SK-N-SH treated with all-trans-retinoic acid at 6 μM for 48 hours (cell line): ENCODE results near the gene ATF6B.

Source experiments
- ATAC-seq: fragments of 200-7000 bp; cut with Tn5 transposase; 3 replicates; pipeline ENCODE4 v1.9.1; 2020; ENCODE audit warnings: mild to moderate bottlenecking, moderate library complexity
- ARNTL ChIP-seq: fragments of 450-650 bp; formaldehyde crosslinking; IDR thresholded peaks from 2 replicates; pipeline ENCODE4 v1.5.0; 2020; ENCODE audit warnings: low read depth, mild to moderate bottlenecking, moderate library complexity, borderline replicate concordance
- BACH2 ChIP-seq: fragments of 250-450 bp; sonication (Bioruptor Pico); IDR thresholded peaks from 2 replicates; pipeline ENCODE4 v1.9.0; 2021; ENCODE audit warnings: mild to moderate bottlenecking, borderline replicate concordance
- CREB5 ChIP-seq: fragments of 250-450 bp; sonication (Bioruptor Pico); IDR thresholded peaks from 2 replicates; pipeline ENCODE4 v1.5.1; 2020; ENCODE audit warnings: low read depth, mild to moderate bottlenecking, moderate library complexity
- CSDC2 ChIP-seq: fragments of 250-450 bp; sonication (Bioruptor Pico); IDR thresholded peaks from 2 replicates; pipeline ENCODE4 v1.5.0; 2020; ENCODE audit warnings: mild to moderate bottlenecking, moderate library complexity
- CSRNP3 ChIP-seq: fragments of 250-450 bp; sonication (Bioruptor Pico); IDR thresholded peaks from 2 replicates; pipeline ENCODE4 v1.5.1; 2021; ENCODE audit warnings: mild to moderate bottlenecking, moderate library complexity
- ESRRG ChIP-seq: fragments of 250-450 bp; sonication (Bioruptor Pico); IDR thresholded peaks from 2 replicates; pipeline ENCODE4 v1.6.1; 2021; ENCODE audit warnings: mild to moderate bottlenecking
- GLIS3 ChIP-seq: fragments of 250-450 bp; sonication (Bioruptor Pico); IDR thresholded peaks from 2 replicates; pipeline ENCODE4 v1.5.0; 2020; ENCODE audit warnings: mild to moderate bottlenecking, moderate library complexity
- ISL1 ChIP-seq: fragments of 250-450 bp; sonication (Bioruptor Pico); IDR thresholded peaks from 2 replicates; pipeline ENCODE4 v2.1.2; 2022; ENCODE audit warnings: mild to moderate bottlenecking, moderate library complexity
- OSR1 ChIP-seq: fragments of 250-450 bp; sonication (Bioruptor Pico); IDR thresholded peaks from 2 replicates; pipeline ENCODE4 v1.8.0; 2022; ENCODE audit warnings: moderate library complexity, mild to moderate bottlenecking, inconsistent platforms
- PATZ1 ChIP-seq: fragments of 250-450 bp; sonication (Bioruptor Pico); IDR thresholded peaks from 2 replicates; pipeline ENCODE4 v1.8.0; 2020; ENCODE audit warnings: mild to moderate bottlenecking, moderate library complexity, borderline replicate concordance
- PPARA ChIP-seq: fragments of 250-450 bp; sonication (Bioruptor Pico); IDR thresholded peaks from 2 replicates; pipeline ENCODE4 v1.5.0; 2020; ENCODE audit warnings: mild to moderate bottlenecking, borderline replicate concordance
- RARB ChIP-seq: fragments of 250-450 bp; sonication (Bioruptor Pico); IDR thresholded peaks from 2 replicates; pipeline ENCODE4 v1.8.0; 2021; ENCODE audit warnings: mild to moderate bottlenecking, moderate library complexity
- SNAI2 ChIP-seq: fragments of 250-450 bp; sonication (Bioruptor Pico); IDR thresholded peaks from 2 replicates; pipeline ENCODE4 v1.5.0; 2020; ENCODE audit warnings: mild to moderate bottlenecking, moderate library complexity
- TCF4 ChIP-seq: fragments of 250-450 bp; sonication (Bioruptor Pico); IDR thresholded peaks from 2 replicates; pipeline ENCODE4 v1.8.0; 2021; ENCODE audit warnings: mild to moderate bottlenecking, moderate library complexity, borderline replicate concordance
- TOX ChIP-seq: fragments of 250-450 bp; sonication (Bioruptor Pico); IDR thresholded peaks from 2 replicates; pipeline ENCODE4 v1.8.0; 2021; ENCODE audit warnings: mild to moderate bottlenecking, moderate library complexity, borderline replicate concordance
- TSHZ2 ChIP-seq: fragments of 250-450 bp; sonication (Bioruptor Pico); IDR thresholded peaks from 2 replicates; pipeline ENCODE4 v1.5.0; 2020; ENCODE audit warnings: mild to moderate bottlenecking, moderate library complexity
- ZC3H10 ChIP-seq: fragments of 250-450 bp; sonication (Bioruptor Pico); IDR thresholded peaks from 2 replicates; pipeline ENCODE4 v1.5.1; 2021; ENCODE audit warnings: mild to moderate bottlenecking, moderate library complexity
- ZFP3 ChIP-seq: fragments of 250-450 bp; sonication (Bioruptor Pico); IDR thresholded peaks from 2 replicates; pipeline ENCODE4 v1.5.0; 2020; ENCODE audit warnings: mild to moderate bottlenecking, moderate library complexity
- ZFP30 ChIP-seq: fragments of 450-650 bp; formaldehyde crosslinking; IDR thresholded peaks from 2 replicates; pipeline ENCODE4 v1.5.0; 2022; ENCODE audit warnings: mild to moderate bottlenecking, moderate library complexity
- ZNF565 ChIP-seq: fragments of 450-650 bp; formaldehyde crosslinking; conservative IDR thresholded peaks from 2 replicates; pipeline ENCODE4 v1.5.0; 2020; ENCODE audit warnings: low read depth, mild to moderate bottlenecking, moderate library complexity

The ATF6B gene

GRCh38 chr6:32118782-32119628 lies 9.0 kb downstream of the ATF6B start:
- no peak for TF ChIP-seq ZFP30
- TF ChIP-seq CREB5 (CRISPR knock-in tag) = no peak
- TF ChIP-seq PPARA (CRISPR knock-in tag) = no peak
- TF ChIP-seq CSRNP3 = no peak
- no peak for TF ChIP-seq TSHZ2 (CRISPR knock-in tag)
- no peak for TF ChIP-seq BACH2
- TF ChIP-seq ZC3H10 (CRISPR knock-in tag) = no peak
- no peak for TF ChIP-seq ZNF565 (CRISPR knock-in tag)
- TF ChIP-seq ZFP3 (CRISPR knock-in tag) = no peak
- TF ChIP-seq ISL1 (CRISPR knock-in tag) = no peak
- TF ChIP-seq TCF4 = no peak
- TF ChIP-seq SNAI2 = no peak
- TF ChIP-seq CSDC2 (CRISPR knock-in tag) = no peak
- no peak for TF ChIP-seq ARNTL (CRISPR knock-in tag)
- TF ChIP-seq, all 23 proteins: peak for 0
- peak; percentile 90 for ATAC-seq

- ATAC-seq = no peak
- TF ChIP-seq RARB (CRISPR knock-in tag) = no peak
- TF ChIP-seq ESRRG (CRISPR knock-in tag) = no peak
- TF ChIP-seq BACH2 = no peak
- TF ChIP-seq CSRNP3 = no peak
- TF ChIP-seq ZFP3 (CRISPR knock-in tag) = no peak
- no peak for TF ChIP-seq ZNF565 (CRISPR knock-in tag)
- no peak for TF ChIP-seq PATZ1
- TF ChIP-seq TOX (CRISPR knock-in tag) = no peak
- TF ChIP-seq GLIS3 (CRISPR knock-in tag) = no peak
- TF ChIP-seq, all 23 proteins: peak for 0
Measured at GRCh38 chr6:32117461-32117860, 10.6 kb downstream of the ATF6B start.

GRCh38 chr6:32116674-32117073 lies 11.4 kb downstream of the ATF6B start:
- TF ChIP-seq PATZ1 (no peak), ARNTL (CRISPR knock-in tag) (no peak), OSR1 (CRISPR knock-in tag) (no peak), CSRNP3 (no peak)
- ATAC-seq = no peak
